HPDE6-E6E7 (cell line): ENCODE measurements around the gene NFIB.

Experiments
- DNase-seq: peaks from one replicate; pipeline ENCODE4 v3.0.0; 2011; ENCODE audit warnings: missing footprints; ENCODE audit errors: extremely low spot score

Gene NFIB

GRCh38 chr9:14304259-14304658 lies 9.7 kb downstream of the NFIB start:
- DNase-seq, result no peak

DNA sequence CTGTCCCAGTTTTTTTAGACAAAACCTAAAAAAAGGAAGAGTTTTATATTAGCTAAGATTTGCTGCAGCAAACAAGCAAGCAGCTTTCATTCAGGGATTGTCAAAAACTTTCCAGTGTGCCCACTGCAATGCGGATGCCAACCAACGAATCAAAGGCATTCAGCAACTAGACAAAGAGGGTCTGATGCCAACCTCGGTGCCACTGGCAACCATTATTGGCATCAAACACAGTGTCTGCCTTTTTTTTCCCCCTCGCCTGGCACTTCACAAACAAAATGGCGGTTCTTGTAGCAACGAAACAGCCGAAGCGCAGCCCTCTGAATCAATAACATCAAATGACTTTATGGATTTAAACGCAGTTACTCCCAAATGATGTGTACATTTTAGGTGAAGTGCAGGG lies 10.4 kb downstream of the NFIB start:
- DNase-seq, result no peak

- DNase-seq, result no peak
These were observed 10.8 kb downstream of the NFIB start for GRCh38 chr9:14303100-14303499.

GRCh38 chr9:14302405-14302804 lies 11.5 kb downstream of the NFIB start:
- DNase-seq, result no peak

- no peak for DNase-seq
These were observed 12.3 kb downstream of the NFIB start for GRCh38 chr9:14301583-14302021.

DNA sequence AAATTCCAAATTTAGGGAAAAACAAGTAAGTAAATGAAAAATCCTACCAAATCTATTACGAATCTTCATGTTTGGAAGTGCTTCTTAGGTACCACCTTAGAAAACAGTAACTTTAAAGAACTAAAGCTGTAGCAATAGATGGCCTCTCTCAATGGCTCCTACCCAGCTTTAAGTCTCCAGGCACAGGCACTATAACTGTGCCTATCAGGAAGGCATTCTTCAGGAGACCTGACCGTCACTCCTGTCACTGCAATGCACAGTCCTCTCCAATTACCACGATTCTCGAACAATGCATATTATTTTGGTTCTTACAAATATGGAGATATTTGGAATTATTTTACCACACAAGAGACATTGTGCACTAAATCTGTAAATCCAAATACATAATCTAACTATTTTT lies 12.9 kb downstream of the NFIB start:
- no peak for DNase-seq

DNA sequence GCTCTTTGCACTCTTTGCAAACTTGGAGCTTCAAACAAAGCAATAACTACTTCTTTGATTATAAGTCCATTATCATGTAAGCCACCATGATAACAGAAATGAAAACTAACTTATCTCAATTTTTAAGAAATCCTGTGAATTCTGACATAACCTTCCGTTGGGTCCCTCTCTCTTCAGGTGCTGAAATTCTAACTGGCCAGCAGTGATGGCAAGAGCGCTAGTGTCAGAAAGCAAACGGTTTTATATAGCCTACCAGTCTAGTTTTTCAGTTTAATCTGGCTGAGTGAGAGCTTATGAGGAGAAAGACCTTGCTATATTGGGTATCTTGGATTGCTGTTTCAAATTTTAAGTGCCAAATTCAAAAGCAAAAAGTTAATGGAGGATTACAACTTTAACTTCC lies 13.4 kb downstream of the NFIB start:
- no peak for DNase-seq

DNA sequence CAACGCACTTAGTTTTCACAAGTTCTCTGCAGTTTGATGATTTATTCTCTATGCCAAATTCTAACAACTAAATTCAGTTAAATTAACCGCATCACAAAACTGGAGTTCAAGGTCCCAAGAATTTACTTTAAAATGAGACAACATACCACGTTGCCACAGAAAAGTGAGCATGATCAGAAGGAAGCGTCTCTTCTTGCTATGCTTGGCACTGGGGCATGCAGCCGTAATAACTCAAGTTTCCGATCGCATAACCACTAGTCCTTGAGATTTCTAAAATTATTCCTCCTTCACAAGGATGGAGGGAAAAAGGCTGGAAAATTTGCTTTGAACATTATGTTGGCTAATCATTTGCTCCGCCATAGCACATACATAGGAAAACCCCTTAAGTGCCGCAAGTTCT lies 13.9 kb downstream of the NFIB start:
- no peak for DNase-seq

GRCh38 chr9:14298601-14299022 lies 15.3 kb downstream of the NFIB start:
- no peak for DNase-seq

DNA sequence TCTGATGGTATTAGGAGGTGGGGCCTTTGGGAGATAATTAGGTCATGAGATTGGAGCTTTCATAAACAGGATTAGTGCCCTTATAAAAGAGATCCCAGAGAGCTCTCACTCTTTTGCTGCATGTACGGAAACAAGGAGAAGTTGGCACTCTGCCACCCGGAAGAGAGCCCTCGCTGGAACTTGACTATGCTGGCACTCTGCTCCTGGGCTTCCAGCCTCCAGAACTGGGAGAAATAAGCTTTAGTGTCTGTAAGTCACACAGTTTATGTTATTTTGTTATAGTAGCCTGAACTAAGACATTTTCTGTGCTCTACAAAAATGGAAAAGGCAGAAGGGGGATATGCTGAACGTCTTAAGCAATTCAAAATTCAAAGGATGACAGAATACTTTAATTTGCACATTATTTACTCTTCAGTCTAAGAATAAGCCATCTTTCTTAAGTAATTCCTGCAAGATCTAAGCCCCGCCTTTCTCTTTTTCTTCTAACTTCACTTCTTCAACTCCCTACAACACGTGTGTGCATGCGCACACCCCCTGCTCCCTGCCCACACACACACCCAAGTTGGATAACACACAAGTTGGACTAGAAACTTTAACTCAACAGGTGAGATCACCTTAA lies 17.3 kb downstream of the NFIB start:
- no peak for DNase-seq

DNA sequence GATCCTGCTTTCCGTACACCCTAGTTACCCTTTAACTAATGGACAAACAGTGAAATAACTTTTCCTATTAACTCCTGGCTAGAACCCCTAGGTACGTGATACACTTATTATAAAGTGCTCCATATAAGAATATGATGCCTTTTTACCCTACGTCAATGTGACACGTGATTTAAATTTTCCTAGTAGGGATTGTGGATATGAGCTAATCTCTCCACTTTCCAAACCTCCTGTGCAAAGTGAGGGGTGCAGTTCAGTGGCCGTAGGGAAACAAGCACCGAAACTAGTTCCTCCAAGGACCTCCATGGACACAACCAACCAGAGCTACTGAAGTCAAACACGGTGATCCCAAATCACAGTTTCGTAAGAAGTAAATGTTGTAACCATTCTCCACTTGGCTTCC lies 19.3 kb downstream of the NFIB start:
- no peak for DNase-seq

- no peak for DNase-seq
These were observed 20.1 kb downstream of the NFIB start for GRCh38 chr9:14293801-14294200.

- no peak for DNase-seq
These were observed 21.7 kb downstream of the NFIB start for GRCh38 chr9:14292181-14292739.

- DNase-seq, result no peak
These were observed 24.0 kb downstream of the NFIB start for GRCh38 chr9:14289916-14290315.

DNA sequence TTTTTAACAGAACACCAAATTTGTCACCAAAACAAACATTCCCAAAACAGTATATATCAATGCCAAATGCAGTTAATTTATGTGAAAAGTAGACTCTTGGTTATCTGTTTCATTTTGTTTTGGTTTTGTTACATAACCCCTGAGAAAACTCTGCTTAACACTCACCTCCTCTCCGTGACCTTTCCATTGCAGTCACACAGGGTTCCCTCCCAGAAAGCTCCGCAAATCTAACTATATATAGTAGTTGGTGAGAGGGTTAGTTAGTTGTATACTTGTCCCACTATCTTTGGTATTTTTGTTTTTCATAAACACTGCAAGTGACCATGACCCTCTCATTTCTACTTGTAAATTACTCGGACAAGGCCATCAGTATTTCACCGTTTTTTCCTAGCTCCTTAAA lies 25.5 kb downstream of the NFIB start:
- DNase-seq, result no peak

DNA sequence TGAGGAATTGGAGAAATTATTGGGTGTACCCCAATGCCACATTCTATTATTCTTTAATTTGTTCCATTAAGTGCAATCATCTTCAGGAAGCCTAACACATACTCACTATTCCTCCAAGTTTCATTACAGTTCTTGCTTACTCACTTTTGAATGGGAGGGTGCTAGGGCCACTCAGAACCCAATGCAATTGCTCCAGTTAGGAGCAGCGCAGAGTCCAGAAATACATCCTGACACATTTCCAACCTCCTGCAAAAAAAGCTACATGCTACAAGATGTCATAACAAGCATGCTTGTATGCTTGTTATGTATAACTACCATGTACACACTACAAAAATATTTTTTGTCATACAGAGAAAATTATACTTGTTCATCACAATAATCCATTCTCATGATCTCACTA lies 27.8 kb downstream of the NFIB start:
- no peak for DNase-seq

- DNase-seq, result no peak
These were observed 30.7 kb downstream of the NFIB start for GRCh38 chr9:14283276-14283675.

DNA sequence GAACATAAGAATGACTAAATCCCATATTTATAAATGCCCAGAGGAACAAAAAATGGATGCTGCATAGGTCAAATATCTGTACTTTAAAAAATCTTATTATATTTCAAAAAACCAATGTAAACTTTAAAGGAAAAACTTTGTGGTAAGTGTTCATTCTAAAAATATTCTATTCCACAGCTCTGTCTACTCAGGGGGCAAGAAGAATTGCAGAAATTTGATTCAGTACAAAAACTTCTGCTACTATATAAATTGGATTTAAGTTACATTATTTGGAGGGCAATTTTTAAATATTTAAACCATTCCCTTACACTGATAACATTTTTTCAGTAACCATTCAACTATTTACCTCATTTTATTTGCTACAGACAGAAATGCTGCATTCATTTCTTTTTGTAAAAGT lies 32.1 kb downstream of the NFIB start:
- no peak for DNase-seq

- DNase-seq, result no peak
These were observed 32.7 kb downstream of the NFIB start for GRCh38 chr9:14281136-14281795.

GRCh38 chr9:14279671-14280070 lies 34.3 kb downstream of the NFIB start:
- no peak for DNase-seq

GRCh38 chr9:14278291-14278721 lies 35.6 kb downstream of the NFIB start:
- DNase-seq, result no peak

DNA sequence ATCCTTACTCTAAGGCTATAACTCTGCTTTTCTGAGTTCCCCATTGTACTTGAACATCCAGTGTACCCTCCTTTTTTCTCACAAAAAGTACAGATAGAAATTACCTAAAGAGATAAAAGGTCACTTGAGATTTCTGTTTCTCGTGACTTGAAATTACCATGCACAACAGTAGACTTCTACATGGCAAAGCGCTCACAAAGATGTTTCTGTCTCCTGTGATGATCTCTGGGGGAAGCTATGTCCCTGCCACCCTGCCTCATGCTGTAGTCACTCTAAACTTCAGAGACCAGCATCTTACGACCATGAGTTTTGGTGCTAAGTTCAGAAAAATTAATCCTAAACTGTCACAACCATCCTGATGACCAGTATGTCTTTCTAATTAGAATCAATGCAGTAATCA lies 36.2 kb downstream of the NFIB start:
- no peak for DNase-seq

GRCh38 chr9:14277244-14277643 lies 36.7 kb downstream of the NFIB start:
- peak; percentile 28 for DNase-seq
